Measurements from ENCODE around the gene MYCN. TPM values are rescaled to one million over a fixed set of nuclear protein-coding genes. Genes with fewer than 3 reads are reported as not detected.

The MYCN gene
- total and polyA plus RNA-seq, 2 of the 13 experiments (the other 11 are each of a cell fraction or from before 2014, with no cell fraction given): not detected

GRCh38 chr2:15971351-15971750 is 31.0 kb downstream of the MYCN start (continued):
- TF ChIP-seq ZNF710 (CRISPR knock-in tag; IDR thresholded peaks at IDR 0.05; ENCODE audit: borderline replicate concordance): no peak
- TF ChIP-seq, protein P1, sequence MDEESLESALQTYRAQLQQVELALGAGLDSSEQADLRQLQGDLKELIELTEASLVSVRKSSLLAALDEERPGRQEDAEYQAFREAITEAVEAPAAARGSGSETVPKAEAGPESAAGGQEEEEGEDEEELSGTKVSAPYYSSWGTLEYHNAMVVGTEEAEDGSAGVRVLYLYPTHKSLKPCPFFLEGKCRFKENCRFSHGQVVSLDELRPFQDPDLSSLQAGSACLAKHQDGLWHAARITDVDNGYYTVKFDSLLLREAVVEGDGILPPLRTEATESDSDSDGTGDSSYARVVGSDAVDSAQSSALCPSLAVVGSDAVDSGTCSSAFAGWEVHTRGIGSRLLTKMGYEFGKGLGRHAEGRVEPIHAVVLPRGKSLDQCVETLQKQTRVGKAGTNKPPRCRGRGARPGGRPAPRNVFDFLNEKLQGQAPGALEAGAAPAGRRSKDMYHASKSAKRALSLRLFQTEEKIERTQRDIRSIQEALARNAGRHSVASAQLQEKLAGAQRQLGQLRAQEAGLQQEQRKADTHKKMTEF (CRISPR knock-in tag; IDR thresholded peaks at IDR 0.05): no peak
- no peak for TF ChIP-seq KLF6 (CRISPR knock-in tag; IDR thresholded peaks at IDR 0.05)
- no peak for TF ChIP-seq FOXK2 (IDR thresholded peaks at IDR 0.05)

- WGBS (ENCODE audit: low lambda C conversion rate): 20% methylated on average over 7 of the region's 7 CpGs
- TF ChIP-seq FOXK2 (IDR thresholded peaks at IDR 0.05): no peak
- TF ChIP-seq PRDM10 (CRISPR knock-in tag; IDR thresholded peaks at IDR 0.05; ENCODE audit: low read depth): no peak
- no peak for TF ChIP-seq RERE (CRISPR knock-in tag; IDR thresholded peaks at IDR 0.05; ENCODE audit: low read depth)
- no peak for TF ChIP-seq ZNF143 (CRISPR knock-in tag; IDR thresholded peaks at IDR 0.05)
- no peak for TF ChIP-seq ZNF546 (CRISPR knock-in tag; conservative IDR thresholded peaks at IDR 0.05)
Measured at GRCh38 chr2:15971831-15972522, 31.6 kb downstream of the MYCN start.

More at GRCh38 chr2:15971831-15972522, 31.6 kb downstream of the MYCN start:
- BruUV-seq (replicated peaks): no TSS peak
- H3K4me2 ChIP-seq (ENCODE audit: low read depth, low read length): no peak overlapping the region
- no peak overlapping the region for H3K27ac ChIP-seq (ENCODE audit: extremely low read length, insufficient read depth, low read length)
- no peaks in the 10 kb centered on the region for H3K27me3 ChIP-seq (ENCODE audit: control insufficient read depth in 1 of 2, insufficient read depth in 2 of 2, low read length in 2 of 2)
- FAIRE-seq (no peak), ATAC-seq (no peak), DNase-seq (ENCODE audit: low spot score) (no peak)
- H3K4me3 ChIP-seq (replicated peaks in 1 of 3; ENCODE audit: insufficient read depth in 1 of 3, low read depth in 2 of 3, low read length in 3 of 3): no peak overlapping the region
- CTCF ChIA-PET (ENCODE audit: low intra/inter-chr PET ratio, low total read pairs): no interaction called here
- no peaks in the 10 kb centered on the region for H3K9me3 ChIP-seq (ENCODE audit: low read length)
- POLR2A ChIA-PET: no interaction called here
- H4K20me1 ChIP-seq (ENCODE audit: insufficient read depth, low read length): no peaks in the 10 kb centered on the region
- H3K79me2 ChIP-seq (ENCODE audit: insufficient read depth, low read length): no peaks in the 10 kb centered on the region
- intact Hi-C loops (cut with micrococcal nuclease; ENCODE audit: unreplicated experiment): no loop called here
- H2AFZ ChIP-seq (ENCODE audit: low read length): no peak overlapping the region
- no peaks in the 10 kb centered on the region for H3K36me3 ChIP-seq (replicated peaks in 1 of 2; ENCODE audit: control insufficient read depth in 1 of 2, insufficient read depth in 2 of 2, low read length in 2 of 2)
- no peak overlapping the region for H3K9ac ChIP-seq (ENCODE audit: insufficient read depth, low read depth, low read length)
- in situ Hi-C loops (cut with HindIII; ENCODE audit: extremely low pct_ligation_motif_present, low pct_unique_long_range_greater_than_20kb): no loop called here
- no peaks in the 10 kb centered on the region for H3K4me1 ChIP-seq (ENCODE audit: insufficient read depth, low read length)

All from HepG2 (cell line).